Esophagus muscularis mucosa (tissue), 4 donors: ENCODE results near the gene LBP.

ENCODE experiments used
- EP300 ChIP-seq: sonication (generic); formaldehyde crosslinking; IDR thresholded peaks from one replicate; pipeline ENCODE4 v1.6.1; 2017; ENCODE audit warnings: antibody characterized with exemption
- POLR2A ChIP-seq: fragments of 450-650 bp; IDR thresholded peaks from one replicate; pipeline ENCODE4 v1.6.1; 2017; ENCODE audit warnings: antibody characterized with exemption, moderate library complexity, mild to moderate bottlenecking, low read depth
- POLR2AphosphoS5 ChIP-seq, 2 donors: sonication (generic); formaldehyde crosslinking; IDR thresholded peaks; one replicate each; pipeline ENCODE4 v1.6.1; 2017; ENCODE audit warnings: antibody characterized with exemption in 2 of 2
- TF ChIP-seq, protein P1 (sequence below), 3 experiments: fragments of 200-600 bp in 2 of 3; fragments of 450-650 bp in 1 of 3; sonication (generic) in 2 of 3; IDR thresholded peaks; one replicate each; pipeline ENCODE4 v1.5.1; 2017 to 2019; ENCODE audit warnings: antibody characterized with exemption in 3 of 3, mild to moderate bottlenecking in 2 of 3, moderate library complexity in 1 of 3

- no peak for TF ChIP-seq POLR2A
- TF ChIP-seq, protein P1, sequence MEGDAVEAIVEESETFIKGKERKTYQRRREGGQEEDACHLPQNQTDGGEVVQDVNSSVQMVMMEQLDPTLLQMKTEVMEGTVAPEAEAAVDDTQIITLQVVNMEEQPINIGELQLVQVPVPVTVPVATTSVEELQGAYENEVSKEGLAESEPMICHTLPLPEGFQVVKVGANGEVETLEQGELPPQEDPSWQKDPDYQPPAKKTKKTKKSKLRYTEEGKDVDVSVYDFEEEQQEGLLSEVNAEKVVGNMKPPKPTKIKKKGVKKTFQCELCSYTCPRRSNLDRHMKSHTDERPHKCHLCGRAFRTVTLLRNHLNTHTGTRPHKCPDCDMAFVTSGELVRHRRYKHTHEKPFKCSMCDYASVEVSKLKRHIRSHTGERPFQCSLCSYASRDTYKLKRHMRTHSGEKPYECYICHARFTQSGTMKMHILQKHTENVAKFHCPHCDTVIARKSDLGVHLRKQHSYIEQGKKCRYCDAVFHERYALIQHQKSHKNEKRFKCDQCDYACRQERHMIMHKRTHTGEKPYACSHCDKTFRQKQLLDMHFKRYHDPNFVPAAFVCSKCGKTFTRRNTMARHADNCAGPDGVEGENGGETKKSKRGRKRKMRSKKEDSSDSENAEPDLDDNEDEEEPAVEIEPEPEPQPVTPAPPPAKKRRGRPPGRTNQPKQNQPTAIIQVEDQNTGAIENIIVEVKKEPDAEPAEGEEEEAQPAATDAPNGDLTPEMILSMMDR (IDR thresholded peaks at IDR 0.05) = no peak
- no peak for TF ChIP-seq EP300
- TF ChIP-seq POLR2AphosphoS5 (IDR thresholded peaks at IDR 0.05) = no peak
Measured at GRCh38 chr20:38299963-38300362, 46.3 kb upstream of the LBP start.
